GM12874 (cell line): ENCODE data around the gene CGREF1.

Experiments
- TF ChIP-seq, protein P1 (sequence below): IDR thresholded peaks from 2 replicates; pipeline ENCODE4 v1.5.1; 2011; ENCODE audit warnings: low read depth, mild to moderate bottlenecking, control low read depth, low read length, moderate library complexity; ENCODE audit not compliant: insufficient read depth

The CGREF1 gene

DNA sequence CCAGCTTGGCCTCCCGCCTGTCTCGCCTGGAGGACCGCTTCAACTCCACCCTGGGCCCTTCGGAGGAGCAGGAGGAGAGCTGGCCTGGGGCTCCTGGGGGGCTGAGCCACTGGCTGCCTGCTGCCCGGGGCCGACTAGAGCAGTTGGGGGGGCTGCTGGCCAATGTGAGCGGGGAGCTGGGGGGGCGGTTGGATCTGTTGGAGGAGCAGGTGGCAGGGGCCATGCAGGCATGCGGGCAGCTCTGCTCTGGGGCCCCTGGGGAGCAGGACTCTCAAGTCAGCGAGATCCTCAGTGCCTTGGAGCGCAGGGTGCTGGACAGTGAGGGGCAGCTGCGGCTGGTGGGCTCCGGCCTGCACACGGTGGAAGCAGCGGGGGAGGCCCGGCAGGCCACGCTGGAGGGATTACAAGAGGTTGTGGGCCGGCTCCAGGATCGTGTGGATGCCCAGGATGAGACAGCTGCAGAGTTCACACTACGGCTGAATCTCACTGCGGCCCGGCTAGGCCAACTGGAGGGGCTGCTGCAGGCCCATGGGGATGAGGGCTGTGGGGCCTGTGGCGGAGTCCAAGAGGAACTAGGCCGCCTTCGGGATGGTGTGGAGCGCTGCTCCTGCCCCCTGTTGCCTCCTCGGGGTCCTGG lies 36.0 kb downstream of the CGREF1 start:
- TF ChIP-seq, protein P1, sequence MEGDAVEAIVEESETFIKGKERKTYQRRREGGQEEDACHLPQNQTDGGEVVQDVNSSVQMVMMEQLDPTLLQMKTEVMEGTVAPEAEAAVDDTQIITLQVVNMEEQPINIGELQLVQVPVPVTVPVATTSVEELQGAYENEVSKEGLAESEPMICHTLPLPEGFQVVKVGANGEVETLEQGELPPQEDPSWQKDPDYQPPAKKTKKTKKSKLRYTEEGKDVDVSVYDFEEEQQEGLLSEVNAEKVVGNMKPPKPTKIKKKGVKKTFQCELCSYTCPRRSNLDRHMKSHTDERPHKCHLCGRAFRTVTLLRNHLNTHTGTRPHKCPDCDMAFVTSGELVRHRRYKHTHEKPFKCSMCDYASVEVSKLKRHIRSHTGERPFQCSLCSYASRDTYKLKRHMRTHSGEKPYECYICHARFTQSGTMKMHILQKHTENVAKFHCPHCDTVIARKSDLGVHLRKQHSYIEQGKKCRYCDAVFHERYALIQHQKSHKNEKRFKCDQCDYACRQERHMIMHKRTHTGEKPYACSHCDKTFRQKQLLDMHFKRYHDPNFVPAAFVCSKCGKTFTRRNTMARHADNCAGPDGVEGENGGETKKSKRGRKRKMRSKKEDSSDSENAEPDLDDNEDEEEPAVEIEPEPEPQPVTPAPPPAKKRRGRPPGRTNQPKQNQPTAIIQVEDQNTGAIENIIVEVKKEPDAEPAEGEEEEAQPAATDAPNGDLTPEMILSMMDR, result no peak

DNA sequence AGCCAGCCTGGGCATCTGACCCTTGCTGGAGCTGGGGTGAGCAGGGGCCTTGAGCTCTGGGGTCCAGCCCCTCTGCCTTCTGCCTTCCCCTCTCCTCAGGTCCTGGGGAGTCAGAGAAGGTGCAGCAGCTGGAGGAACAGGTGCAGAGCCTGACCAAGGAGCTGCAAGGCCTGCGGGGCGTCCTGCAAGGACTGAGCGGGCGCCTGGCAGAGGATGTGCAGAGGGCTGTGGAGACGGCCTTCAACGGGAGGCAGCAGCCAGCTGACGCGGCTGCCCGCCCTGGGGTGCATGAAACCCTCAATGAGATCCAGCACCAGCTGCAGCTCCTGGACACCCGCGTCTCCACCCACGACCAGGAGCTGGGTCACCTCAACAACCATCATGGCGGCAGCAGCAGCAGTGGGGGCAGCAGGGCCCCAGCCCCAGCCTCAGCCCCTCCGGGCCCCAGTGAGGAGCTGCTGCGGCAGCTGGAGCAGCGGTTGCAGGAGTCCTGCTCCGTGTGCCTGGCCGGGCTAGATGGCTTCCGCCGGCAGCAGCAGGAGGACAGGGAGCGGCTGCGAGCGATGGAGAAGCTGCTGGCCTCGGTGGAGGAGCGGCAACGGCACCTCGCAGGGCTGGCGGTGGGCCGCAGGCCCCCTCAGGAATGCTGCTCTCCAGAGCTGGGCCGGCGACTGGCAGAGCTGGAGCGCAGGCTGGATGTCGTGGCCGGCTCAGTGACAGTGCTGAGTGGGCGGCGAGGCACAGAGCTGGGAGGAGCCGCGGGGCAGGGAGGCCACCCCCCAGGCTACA lies 36.8 kb downstream of the CGREF1 start:
- TF ChIP-seq, protein P1, result no peak

DNA sequence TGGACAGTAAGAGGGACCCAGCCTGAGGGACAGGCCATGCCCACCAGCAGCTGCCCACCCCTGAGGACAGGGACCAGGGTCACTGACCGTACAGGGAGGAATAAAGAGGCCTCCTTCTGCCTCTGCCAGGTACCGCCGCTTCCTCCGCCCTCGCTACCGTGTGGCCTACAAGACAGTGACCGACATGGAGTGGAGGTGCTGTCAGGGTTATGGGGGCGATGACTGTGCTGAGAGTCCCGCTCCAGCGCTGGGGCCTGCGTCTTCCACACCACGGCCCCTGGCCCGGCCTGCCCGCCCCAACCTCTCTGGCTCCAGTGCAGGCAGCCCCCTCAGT lies 38.4 kb downstream of the CGREF1 start:
- TF ChIP-seq, protein P1, result no peak

DNA sequence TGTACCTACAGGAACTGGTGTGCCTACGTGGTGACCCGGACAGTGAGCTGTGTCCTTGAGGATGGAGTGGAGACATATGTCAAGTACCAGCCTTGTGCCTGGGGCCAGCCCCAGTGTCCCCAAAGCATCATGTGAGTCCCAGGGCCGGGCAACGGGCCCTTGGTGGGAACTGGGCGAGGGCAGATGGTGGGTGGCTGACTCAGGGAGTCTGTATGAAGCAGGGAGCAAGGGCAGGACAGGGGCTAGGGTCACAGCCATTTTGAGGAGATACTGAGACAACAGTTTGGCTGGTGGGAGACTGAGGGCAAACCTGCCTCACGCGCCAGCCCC lies 38.8 kb downstream of the CGREF1 start:
- TF ChIP-seq, protein P1, result no peak

DNA sequence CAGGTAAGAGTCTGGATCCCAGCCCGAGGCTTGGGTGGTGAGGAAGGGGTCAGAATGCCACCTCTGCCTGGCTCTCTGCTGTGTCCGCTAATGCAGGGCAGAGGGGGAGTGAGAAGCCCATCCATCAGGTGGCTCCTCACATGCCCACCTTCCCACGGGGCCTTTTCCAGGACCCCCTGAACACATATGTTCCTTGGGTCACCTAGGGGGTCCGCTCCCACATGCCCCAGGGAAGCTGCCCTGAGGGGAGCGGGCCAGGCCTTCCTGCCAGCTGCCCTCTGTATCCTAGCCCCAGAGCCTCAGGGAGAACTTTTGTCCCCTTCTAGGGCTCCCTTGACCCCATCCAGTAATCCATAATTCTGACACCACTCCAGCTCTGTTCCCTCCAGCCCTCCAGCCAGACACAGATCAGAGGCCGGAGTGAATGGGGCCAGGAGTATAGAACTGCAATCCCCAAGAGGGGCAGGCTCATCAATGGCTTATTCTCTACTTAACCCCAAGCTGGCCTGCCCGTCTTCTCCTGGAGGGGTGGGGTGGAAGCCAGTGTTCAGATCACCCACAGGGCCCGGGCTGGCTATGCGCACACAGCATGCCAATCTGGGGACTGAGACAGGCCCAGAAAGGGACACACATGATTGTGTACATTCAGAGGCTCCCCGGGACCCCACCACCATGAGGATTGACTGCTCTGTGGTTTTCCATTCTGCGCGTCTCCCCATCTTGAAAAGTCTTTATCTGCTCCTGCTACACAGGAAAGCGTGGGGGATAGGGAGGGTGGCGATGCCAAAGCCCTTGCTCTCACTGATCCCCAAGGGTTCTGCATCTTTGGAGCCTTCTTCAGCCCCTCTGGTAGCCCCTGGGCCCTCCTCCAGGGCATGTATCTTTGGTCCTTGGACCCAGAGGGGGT lies 39.4 kb downstream of the CGREF1 start:
- TF ChIP-seq, protein P1, result no peak

DNA sequence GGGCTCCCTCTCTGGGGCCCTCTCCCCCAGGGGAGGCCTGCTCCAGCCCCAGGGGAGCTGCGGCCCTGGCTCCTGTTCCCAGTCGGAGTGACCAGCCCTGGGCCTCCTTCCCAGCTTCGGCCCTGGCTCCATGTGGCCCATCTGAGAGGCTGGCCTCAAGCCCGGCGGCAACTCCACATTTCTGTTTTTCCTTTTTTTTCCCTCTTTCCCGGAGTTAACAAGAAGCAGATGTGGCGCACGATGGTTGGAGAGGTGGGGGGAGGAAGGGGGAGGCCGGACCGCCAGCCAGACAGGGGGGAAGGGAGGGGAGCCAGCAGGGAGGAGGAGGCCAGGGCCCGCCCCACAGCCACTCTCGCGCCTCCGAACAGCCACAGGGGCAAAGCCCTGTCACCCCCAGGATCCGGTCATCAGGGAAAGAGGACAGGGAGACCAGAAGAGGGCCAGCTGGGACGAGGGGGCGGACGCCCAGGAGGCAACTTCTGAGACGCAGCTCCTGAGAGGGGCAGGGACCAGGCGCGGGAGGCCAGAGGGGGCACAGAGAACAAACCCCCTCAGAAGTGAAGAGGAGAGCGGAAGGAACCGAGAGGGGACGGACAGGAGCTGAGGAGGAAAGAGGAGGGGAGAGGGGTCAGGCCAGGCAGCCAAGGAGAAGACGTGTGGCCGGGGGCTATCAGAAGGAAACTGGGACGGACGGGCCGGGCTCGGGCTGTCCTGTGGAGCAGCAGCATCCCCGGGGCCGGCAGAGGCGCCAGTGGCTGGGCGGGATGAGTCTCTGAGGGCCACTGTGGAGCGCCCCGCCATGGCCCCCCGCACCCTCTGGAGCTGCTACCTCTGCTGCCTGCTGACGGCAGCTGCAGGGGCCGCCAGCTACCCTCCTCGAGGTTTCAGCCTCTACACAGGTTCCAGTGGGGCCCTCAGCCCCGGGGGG lies 40.4 kb downstream of the CGREF1 start, which contains the start of gene EMILIN1:
Gene EMILIN1 (plus strand): TSS at position 349 of the 928 bp plus-strand sequence. CDS start 451 bp downstream, at position 800.
- TF ChIP-seq, protein P1, result no peak

DNA sequence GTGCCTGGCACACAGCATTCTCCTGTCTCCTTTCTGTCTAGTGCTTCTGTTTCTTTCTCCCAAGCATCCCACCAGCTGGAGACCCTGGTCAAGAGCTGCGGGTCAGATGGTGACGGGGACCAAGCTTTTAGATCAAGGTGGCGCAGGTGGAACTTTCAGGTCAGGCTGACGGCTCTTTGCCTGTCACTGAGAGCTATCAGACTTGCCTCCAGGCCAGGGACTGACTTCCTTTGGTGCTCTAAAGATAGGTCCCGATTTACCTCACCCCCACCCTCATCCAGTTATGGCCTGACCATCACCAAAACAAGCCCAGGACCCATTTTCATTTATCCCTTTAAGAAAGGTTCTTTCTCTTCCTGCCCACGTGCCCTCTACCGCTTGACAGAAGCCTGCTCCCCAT lies 41.7 kb downstream of the CGREF1 start:
- TF ChIP-seq, protein P1, result no peak
